Activated CD4-positive, alpha-beta T cell treated with anti-CD3 and anti-CD28 coated beads for 4 hours (primary cell): ENCODE data around the gene MAP3K9.
"Not testable (repeated sequence)": the region's sequence is repeated elsewhere in the genome, so short reads cannot be mapped to it uniquely, and the experiment has no call there.

Experiments
- DNase-seq, 2 donors: peaks; one replicate each; pipeline ENCODE4 v3.0.0-alpha.2; 2020

Gene MAP3K9

GRCh38 chr14:70809225-70810219 is at the start of gene MAP3K9:
MAP3K9 (minus strand) TSS chr14:70809513; CDS start chr14:70809171, 342 bp downstream.
- peak; percentile 80 to 81 for DNase-seq

- no peak for DNase-seq
Observed at GRCh38 chr14:70858641-70859040, 49.3 kb upstream of the MAP3K9 start.

DNA sequence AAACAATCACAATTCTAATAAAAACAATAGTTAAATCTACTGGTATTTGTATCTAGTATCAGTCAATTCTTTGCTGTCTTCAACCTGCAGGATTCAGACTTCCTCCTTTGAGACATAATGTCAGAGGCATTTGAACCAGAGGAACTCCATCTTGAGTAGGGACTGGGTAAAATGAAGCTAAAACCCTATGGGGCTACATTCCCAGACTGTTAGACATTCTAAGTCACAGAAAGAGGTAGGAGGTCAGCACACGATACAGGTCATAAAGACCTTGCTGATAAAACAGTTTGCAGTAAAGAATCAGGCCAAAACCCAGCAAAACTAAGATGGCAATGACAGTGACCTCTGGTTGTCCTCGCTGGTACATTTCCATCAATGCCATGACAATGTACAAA is 48.2 kb upstream of the MAP3K9 start:
- DNase-seq = no peak

DNA sequence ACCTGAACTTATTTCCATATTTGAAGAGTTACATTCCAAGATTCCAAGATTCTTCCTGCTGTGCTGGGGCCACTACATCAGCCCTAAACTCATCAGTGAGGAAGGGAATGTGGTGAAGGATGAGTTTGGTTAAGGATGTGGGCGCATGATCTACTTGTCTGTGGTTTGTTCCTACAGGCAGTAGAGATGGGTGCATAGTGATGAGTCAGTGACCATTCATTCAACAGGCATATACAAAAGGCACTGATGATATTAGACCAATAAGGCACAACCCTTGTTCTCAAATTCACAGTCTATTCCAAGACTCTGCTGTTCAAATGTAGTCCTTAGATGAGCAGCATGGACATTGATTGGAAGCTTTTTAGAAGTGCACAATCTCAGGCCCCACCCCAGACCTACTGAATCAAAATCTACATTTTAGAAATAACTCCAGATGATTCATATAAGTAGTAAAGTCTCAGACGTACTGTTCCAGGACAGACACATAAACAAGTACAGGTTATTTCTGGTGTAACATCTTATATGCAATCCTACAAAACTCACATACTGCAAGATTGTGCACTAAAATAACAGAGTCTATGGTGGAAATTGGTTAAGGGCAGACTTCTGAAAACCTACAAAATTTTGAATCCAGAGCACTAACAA is 47.7 kb upstream of the MAP3K9 start:
- no peak for DNase-seq

GRCh38 chr14:70855486-70855885 is 46.2 kb upstream of the MAP3K9 start:
- DNase-seq = no peak

- DNase-seq = not testable (repeated sequence)
Observed at GRCh38 chr14:70853658-70854057, 44.3 kb upstream of the MAP3K9 start.

- DNase-seq = no peak
Observed at GRCh38 chr14:70847406-70848090, 38.2 kb upstream of the MAP3K9 start.

DNA sequence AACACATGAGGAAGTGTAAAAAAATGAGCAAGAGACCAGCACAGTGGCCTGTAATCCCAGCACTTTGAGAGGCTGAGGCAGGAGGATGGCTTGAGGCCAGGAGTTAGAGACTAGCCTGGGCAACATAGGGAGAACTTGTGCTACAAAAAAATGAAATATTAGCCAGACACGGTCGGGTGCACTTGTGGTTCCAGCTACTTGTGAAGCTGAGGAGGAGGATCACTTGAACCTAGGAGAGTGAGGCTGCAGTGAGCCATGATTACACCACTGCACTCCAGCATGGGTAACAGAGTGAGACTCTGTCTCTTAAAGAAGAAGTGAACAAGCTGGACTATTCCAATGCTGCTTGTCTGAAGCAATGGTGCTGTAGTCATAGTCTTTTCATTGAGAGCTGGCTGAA is 36.3 kb upstream of the MAP3K9 start:
- no peak for DNase-seq

GRCh38 chr14:70842851-70843462 is 33.6 kb upstream of the MAP3K9 start:
- no peak for DNase-seq

DNA sequence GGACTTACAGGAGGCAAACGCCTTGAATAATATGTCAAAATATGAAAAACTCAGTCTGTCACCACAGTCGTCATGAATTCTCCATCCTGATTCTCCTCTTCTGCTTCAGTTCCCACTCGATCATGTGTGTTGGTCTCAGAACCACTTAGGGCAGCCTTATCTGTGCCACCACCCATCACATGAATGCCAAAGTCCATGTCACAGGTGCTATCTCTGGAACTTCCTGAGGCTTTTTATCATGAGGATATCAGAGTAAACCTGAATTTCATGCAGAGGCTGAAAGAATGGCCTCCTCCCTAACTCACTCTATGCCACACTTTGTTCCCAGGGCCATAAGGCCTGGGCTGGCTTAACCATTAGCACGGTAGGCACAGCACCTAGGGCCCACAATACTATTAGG is 28.8 kb upstream of the MAP3K9 start:
- DNase-seq = no peak

DNA sequence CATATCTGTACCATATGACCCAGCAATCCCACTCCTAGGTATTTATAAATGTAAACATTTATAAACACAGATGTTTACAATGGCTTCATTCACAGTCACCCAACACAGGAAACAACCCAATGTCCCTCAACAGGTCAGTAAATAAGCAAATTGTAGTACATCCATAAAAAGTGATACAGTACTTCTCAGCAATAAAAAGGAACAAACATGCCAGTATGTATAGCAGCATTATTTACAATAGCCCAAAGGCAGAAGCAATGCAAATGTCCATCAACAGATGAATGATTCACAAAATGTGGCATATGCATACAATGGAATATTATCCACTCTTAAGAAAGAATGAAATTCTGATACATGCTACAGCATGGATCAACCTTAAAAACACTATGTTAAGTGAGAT is 27.6 kb upstream of the MAP3K9 start:
- no peak for DNase-seq

- no peak for DNase-seq
Observed at GRCh38 chr14:70833884-70834283, 24.6 kb upstream of the MAP3K9 start.

DNA sequence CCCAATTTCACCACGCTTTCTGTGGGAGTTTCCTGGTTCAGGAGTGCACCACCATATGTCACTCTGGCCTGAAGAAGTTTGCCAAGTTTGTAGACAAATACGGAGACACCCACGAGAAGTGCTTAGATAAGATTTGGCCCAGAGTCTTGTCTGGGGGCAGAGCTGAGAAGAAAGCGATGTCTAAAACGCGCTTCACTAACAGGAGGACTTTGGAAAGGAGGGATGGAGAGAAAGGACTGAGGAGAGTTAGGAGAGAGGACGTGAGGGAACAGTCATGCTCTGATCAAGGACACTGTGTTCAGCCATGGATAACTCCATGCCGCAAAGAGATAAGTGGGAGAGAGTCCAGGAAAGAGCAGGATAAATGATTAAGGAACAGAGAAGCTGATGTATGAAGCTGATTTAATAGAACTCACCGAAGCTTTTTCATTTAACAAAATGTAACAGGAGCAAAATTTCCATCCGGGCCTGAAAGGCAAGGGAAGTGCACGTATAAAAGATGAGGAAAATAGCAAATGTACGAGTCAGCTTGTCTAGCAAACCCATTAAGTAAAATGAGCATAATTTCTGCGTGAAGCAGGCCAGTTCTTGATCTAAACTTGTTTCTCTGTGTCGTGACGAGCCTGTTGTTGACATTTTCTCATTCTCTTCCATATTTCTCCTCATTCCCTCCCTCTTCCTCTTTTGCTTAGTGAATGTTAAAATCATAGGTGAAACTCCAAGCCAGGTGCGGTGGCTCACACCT is 23.4 kb upstream of the MAP3K9 start:
- DNase-seq = no peak

- DNase-seq = no peak
Observed at GRCh38 chr14:70830998-70831781, 21.9 kb upstream of the MAP3K9 start.

GRCh38 chr14:70828188-70828587 is 18.9 kb upstream of the MAP3K9 start:
- no peak for DNase-seq

DNA sequence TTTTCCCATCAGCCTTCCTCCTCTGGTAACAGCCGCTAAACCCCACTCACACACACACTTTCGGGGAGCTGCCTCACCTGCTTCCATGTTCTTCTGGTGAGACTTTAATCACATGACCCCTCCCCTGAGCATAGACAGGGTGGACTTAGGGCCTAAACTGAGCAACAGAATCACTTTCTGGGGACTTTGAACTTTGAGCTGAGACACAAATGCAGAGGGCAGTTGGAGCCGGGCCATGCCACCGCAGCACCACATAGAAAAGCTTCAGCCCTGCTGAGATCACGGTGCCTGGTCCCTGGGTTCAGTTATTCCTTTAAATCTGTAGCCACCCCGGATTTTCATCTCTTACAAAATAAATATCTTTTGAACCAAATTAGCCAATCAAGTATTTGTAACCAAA is 18.4 kb upstream of the MAP3K9 start:
- DNase-seq = no peak

DNA sequence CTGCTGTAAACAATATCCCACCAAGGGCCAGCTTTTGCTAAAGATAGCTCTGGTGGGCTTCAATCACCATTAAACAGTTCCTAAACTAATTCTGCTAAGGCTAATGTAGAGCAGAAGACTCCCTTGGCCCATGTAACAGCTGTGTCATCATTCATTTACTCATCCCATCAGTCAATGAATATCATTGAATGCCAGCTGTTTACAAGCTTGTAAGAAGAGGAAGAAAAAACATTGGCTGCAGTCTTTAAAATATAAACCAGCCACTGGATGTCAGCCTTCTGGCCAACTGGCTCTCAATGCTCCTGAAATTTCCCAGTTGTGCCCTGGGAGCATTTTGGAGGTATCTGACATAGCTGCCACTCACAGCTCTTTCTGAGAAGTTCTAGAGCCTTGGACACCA is 18.0 kb upstream of the MAP3K9 start:
- no peak for DNase-seq

DNA sequence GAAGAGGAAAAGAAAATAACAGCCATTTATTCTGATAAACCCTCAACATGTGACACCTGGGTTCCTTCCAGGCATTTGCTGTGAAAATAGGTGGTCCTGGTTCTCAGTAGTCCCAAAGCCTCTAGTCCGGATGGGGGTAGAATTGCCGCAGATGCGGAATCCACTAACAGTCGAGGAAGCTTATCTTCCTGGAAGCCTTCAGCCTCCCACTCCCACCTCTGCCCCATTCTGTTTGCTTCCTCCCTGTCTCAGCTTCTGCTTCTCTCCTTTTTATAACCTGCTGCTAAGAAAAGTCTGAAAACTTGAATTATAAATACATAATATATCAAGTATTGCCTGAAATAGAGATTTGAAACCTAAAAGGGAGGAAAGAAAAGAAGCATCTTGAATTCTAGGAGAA is 14.0 kb upstream of the MAP3K9 start:
- DNase-seq = no peak

- peak in 1 of 2 donors; percentile 12 for DNase-seq
Observed at GRCh38 chr14:70822530-70823185, 13.3 kb upstream of the MAP3K9 start.

- DNase-seq = peak; percentile 58 to 61
Observed at GRCh38 chr14:70821584-70822529, 12.5 kb upstream of the MAP3K9 start.
